A204.1 (cell line): ENCODE data around the gene TCOF1.

Experiments used
- FAIRE-seq: peaks from 2 replicates; lab custom pipeline; 2012; peaks lifted over from hg19 to GRCh38; lab: Jason Lieb, UNC

Gene TCOF1

GRCh38 chr5:150326707-150327106 is 30.8 kb upstream of the TCOF1 start:
- no peak for FAIRE-seq

GRCh38 chr5:150327139-150327538 is 30.4 kb upstream of the TCOF1 start:
- no peak for FAIRE-seq

- FAIRE-seq: no peak
Measured at GRCh38 chr5:150328515-150328914, 29.0 kb upstream of the TCOF1 start.

GRCh38 chr5:150329038-150329437 is 28.5 kb upstream of the TCOF1 start:
- FAIRE-seq: no peak

- FAIRE-seq: no peak
Measured at GRCh38 chr5:150329881-150330876, 27.3 kb upstream of the TCOF1 start.

- FAIRE-seq: no peak
Measured at GRCh38 chr5:150333400-150333799, 24.1 kb upstream of the TCOF1 start.

GRCh38 chr5:150335778-150336177 is 21.7 kb upstream of the TCOF1 start:
- no peak for FAIRE-seq

GRCh38 chr5:150338546-150338945 is 19.0 kb upstream of the TCOF1 start:
- FAIRE-seq: no peak

- FAIRE-seq: no peak
Measured at GRCh38 chr5:150339165-150339564, 18.3 kb upstream of the TCOF1 start.

GRCh38 chr5:150339841-150340240 is 17.7 kb upstream of the TCOF1 start:
- FAIRE-seq: no peak

GRCh38 chr5:150340614-150341255 is 16.8 kb upstream of the TCOF1 start:
- no peak for FAIRE-seq

- FAIRE-seq: no peak
Measured at GRCh38 chr5:150341331-150341730, 16.2 kb upstream of the TCOF1 start.

- no peak for FAIRE-seq
Measured at GRCh38 chr5:150341989-150342388, 15.5 kb upstream of the TCOF1 start.

- FAIRE-seq: no peak
Measured at GRCh38 chr5:150342583-150342982, 14.9 kb upstream of the TCOF1 start.

- no peak for FAIRE-seq
Measured at GRCh38 chr5:150343994-150344631, 13.4 kb upstream of the TCOF1 start.

- no peak for FAIRE-seq
Measured at GRCh38 chr5:150345716-150346115, 11.8 kb upstream of the TCOF1 start.

GRCh38 chr5:150346592-150346991 is 10.9 kb upstream of the TCOF1 start:
- FAIRE-seq: no peak

- no peak for FAIRE-seq
Measured at GRCh38 chr5:150347003-150347402, 10.5 kb upstream of the TCOF1 start.

- FAIRE-seq: no peak
Measured at GRCh38 chr5:150347451-150347850, 10.0 kb upstream of the TCOF1 start.

GRCh38 chr5:150349681-150350275 is 7.7 kb upstream of the TCOF1 start:
- FAIRE-seq: no peak

GRCh38 chr5:150350524-150351344 is 6.8 kb upstream of the TCOF1 start:
- FAIRE-seq: no peak
